NCI-H2227 treated with DMSO at 0.1 percent for 48 hours (cell line): ENCODE measurements around the gene WWC1.
"Not testable (repeated sequence)": the region's sequence is repeated elsewhere in the genome, so short reads cannot be mapped to it uniquely, and the experiment has no call there.

Experiments
- DNase-seq: peaks from one replicate; lab custom pipeline; 2025; lab: John Stamatoyannopoulos, UW

Gene WWC1

GRCh38 chr5:168308976-168309598, 17.6 kb downstream of the WWC1 start:
- DNase-seq: no peak

- DNase-seq: not testable (repeated sequence)
These were observed 19.1 kb downstream of the WWC1 start for GRCh38 chr5:168310541-168310940.

GRCh38 chr5:168311061-168311566, 19.7 kb downstream of the WWC1 start:
- no peak for DNase-seq

- no peak for DNase-seq
These were observed 21.3 kb downstream of the WWC1 start for GRCh38 chr5:168312606-168313295.

- DNase-seq: no peak
These were observed 22.3 kb downstream of the WWC1 start for GRCh38 chr5:168313596-168314204.

GRCh38 chr5:168314735-168315411, 23.4 kb downstream of the WWC1 start:
- DNase-seq: no peak

- DNase-seq: no peak
These were observed 24.1 kb downstream of the WWC1 start for GRCh38 chr5:168315416-168316138.

- no peak for DNase-seq
These were observed 24.7 kb downstream of the WWC1 start for GRCh38 chr5:168316139-168316578.

- no peak for DNase-seq
These were observed 25.7 kb downstream of the WWC1 start for GRCh38 chr5:168317096-168317520.

- DNase-seq: peak; percentile 12
These were observed 26.2 kb downstream of the WWC1 start for GRCh38 chr5:168317521-168318147.

- DNase-seq: no peak
These were observed 26.8 kb downstream of the WWC1 start for GRCh38 chr5:168318240-168318639.

GRCh38 chr5:168319774-168320173, 28.3 kb downstream of the WWC1 start:
- no peak for DNase-seq

GRCh38 chr5:168320805-168321204, 29.4 kb downstream of the WWC1 start:
- no peak for DNase-seq

GRCh38 chr5:168324859-168325630, 33.6 kb downstream of the WWC1 start:
- no peak for DNase-seq

GRCh38 chr5:168327019-168327421, 35.6 kb downstream of the WWC1 start:
- no peak for DNase-seq

GRCh38 chr5:168327451-168327850, 36.0 kb downstream of the WWC1 start:
- no peak for DNase-seq

- no peak for DNase-seq
These were observed 36.5 kb downstream of the WWC1 start for GRCh38 chr5:168327994-168328393.

GRCh38 chr5:168328814-168329213, 37.4 kb downstream of the WWC1 start:
- DNase-seq: no peak

GRCh38 chr5:168329302-168329701, 37.9 kb downstream of the WWC1 start:
- no peak for DNase-seq

- DNase-seq: no peak
These were observed 40.6 kb downstream of the WWC1 start for GRCh38 chr5:168332042-168332441.

- no peak for DNase-seq
These were observed 42.8 kb downstream of the WWC1 start for GRCh38 chr5:168334280-168334679.
